GM19023 (cell line): Measurements from ENCODE around the gene NAA25.
A peak's percentile ranks its signal among the peaks of the same experiment; 100 is the strongest.

Experiments
- ATAC-seq: cut with Tn5 transposase; IDR thresholded peaks from one replicate; pipeline ENCODE4 v1.9.1; 2021; ENCODE audit warnings: mild to moderate bottlenecking, moderate library complexity; ENCODE audit not compliant: unreplicated experiment

Gene NAA25

DNA sequence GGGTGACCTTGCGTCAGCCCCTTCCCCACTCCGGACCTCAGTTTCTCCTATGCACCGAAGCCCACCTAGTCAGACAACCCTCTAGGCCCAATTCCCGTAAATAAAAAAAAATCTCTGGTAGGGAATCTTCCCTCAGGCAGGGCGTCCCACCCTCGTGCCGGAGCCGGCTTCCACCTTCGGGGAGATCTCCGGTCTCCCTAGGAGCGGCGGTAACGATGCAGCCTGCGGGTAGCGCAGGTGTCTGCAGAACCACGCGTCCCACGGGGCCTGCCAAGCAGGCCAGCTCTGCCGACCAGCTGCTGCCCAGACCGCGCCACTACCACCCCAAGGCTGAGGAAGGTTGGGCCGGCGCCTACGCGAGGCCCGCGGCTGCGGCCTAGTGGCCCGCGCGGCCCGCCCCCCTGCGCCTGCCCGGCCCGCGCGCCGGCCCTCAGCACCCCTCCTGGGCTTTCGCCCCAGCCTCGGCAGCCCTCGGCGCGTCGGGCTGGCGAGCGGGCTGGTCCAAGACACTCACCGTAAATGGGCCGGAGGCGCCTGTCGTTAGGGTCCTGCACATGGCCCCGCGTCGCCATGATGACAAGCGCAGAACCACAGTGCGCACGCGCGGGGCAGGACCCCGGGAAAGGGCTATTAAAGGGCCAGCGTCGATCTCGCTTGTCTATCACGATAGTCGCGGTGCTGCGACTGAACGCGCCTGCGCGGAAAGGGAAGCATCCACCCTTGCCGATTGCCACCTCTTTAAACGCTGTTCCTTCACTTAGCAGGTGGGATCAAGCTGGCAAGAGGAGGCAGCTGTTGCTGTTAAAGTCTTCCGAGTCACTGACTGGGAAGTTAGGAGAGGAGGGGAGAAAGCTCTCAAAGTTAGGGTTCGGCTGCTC lies at the start of gene NAA25:
NAA25 (minus strand) TSS at position 582 of the 878 bp plus-strand sequence; CDS start at position 572, 10 bp downstream.
- ATAC-seq: peak; percentile 69

DNA sequence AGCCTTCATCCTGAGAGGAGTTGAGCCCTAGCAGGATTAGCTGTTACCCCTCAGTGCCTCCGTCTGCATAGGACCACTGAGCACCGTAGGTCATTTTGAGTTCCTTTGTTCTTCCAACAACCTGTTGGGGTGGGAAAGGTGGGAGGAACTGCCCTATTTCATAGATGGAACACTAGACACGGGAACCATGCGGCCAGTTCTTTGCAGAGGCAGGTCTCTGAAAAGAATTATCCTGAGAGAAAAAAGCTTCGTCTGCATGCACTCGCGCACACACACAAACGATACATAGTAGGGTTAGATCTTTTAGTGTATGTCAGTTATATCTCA lies 45.3 kb upstream of the NAA25 start:
- ATAC-seq: no peak

DNA sequence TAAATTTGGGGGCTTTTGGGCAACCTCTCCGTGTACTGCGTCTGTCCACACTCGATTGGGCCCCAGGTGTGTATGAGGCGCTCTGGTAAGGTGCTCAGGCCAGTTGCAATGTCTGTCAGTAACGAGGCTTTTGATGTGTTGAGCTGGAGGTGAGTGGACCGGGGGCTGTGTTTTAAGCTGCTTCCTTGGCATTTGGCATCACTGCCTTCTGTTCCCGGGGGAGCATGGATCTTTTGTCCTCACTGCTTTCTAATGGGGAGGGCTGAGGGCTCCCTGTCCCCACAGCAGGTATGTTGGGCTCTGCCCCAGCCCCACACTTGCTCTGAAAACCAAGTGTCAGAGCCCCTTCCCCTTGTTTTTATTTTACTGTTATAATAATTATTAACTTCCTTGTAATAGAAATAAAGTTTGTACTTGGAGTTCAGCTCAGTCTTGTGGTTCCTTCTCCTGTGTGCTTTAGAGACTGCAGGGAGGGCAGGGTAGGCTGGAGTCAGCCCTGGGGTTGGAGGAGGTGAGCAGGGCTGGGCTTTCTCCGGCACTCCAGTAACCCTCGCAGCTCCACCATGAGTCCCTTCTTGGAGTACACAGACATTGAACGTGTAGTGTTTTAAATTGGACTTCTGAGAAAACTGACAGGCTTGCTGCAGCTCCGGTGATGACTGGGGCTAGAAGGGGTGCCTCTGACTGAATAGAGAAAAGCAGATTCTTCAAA lies 44.8 kb upstream of the NAA25 start:
- ATAC-seq: no peak

DNA sequence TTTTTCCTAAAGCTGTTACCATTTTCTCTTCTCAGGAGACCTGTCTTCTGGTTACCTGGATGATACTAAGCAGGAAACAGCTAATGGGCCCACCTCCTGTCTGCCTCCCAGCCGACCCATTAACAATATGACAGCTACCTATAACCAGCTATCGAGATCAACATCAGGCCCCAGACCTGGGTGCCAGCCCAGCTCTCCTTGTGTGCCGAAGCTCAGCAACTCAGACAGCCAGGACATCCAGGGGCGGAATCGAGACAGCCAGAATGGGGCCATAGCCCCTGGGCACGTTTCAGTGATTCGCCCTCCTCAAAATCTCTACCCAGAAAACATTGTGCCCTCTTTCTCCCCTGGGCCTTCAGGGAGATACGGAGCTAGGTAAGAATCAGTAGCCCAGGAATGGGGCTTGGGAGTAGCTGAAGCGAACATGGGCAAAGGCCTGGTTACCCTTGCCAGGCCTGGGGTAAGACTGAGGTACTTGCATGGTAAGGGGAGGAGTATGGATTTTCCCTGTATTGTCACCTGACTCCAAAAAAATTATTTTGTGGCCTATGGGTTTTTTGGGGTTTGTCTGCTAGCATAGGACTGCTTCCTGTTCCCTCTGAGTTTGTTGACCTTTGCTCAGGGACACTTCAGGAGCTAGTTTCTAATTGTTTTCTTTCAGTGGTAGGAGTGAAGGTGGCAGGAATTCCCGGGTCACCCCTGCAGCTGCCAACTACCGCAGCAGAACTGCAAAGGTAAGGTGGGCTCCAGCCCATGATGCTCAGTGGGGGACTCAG lies 43.4 kb upstream of the NAA25 start:
- ATAC-seq: no peak

DNA sequence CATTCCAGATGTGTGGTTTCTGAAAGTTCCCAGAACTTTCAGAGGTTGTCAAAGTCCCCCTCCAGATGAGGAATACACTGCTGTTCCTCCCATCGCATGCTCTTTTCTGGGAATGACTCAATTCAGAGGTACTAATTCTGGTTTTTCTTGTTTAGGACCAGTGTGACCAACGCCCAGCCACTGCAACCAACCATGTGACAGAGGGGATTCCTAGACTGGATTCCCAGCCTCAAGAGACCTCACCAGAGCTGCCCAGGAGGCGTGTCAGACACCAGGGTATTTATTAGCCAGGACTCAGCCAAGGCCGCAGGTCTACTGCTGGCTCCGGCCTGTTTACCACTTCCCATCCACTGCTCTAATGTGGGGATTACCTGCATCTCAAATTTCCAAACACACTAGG lies 41.0 kb upstream of the NAA25 start:
- no peak for ATAC-seq

DNA sequence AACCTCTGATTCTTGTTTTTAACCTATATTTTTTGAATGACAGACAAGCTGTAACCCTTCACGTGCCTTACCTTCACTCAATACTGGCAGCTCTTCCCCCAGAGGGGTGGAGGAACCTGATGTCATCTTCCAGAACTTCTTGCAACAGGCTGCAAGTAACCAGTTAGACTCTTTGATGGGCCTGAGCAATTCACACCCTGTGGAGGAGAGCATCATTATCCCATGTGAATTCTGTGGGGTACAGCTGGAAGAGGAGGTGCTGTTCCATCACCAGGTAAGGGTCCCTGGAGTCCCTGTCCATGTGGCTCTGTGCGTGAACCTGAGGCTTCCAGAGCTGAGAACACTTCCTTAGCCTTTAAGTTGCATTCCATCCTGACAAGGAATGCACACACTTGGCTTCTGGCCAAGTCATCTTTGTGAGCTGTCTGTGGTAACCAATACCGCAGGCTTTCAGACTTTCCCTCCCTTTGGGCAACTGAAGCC lies 39.5 kb upstream of the NAA25 start:
- no peak for ATAC-seq

DNA sequence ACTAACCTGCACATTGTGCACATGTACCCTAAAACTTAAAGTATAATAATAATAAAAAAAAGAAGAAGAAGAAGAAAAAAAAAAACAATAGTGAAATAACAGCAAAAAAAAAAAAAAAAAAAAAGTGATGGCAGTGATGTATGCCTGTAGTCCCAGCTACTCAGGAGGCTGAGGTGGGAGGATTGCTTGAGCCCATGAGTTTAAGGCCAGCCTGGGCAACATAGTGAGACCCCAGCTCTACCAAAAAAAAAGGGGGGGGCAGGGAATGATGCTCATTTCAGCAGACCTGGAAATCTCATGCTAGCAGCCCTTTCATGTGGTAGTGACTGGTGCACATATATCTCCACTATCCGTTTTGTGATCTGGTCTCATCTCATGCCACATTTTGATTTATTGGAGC lies 37.5 kb upstream of the NAA25 start:
- no peak for ATAC-seq

DNA sequence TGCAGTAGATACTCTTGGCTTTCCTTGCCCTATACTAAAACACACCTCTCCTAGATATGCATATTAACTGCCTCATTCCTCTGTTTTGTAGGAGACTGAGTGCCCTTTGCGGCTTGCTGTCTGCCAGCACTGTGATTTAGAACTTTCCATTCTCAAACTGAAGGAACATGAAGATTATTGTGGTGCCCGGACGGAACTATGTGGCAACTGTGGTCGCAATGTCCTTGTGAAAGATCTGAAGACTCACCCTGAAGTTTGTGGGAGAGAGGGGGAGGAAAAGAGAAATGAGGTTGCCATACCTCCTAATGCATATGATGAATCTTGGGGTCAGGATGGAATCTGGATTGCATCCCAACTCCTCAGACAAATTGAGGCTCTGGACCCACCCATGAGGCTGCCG lies 32.1 kb upstream of the NAA25 start:
- ATAC-seq: no peak

DNA sequence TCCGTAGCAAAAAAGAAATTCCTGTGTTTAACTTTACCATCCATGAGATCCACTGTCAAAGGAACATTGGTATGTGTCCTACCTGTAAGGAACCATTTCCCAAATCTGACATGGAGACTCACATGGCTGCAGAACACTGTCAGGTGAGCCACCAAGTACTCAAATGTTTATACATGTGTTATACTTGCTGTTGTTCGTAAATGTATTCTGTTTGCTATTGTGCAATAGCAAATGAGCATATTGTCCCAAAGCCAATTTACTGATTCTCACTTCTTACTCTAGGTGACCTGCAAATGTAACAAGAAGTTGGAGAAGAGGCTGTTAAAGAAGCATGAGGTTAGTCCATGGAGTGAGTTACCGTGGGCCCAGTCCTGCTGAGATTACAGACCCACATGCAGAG lies 26.1 kb upstream of the NAA25 start:
- no peak for ATAC-seq

DNA sequence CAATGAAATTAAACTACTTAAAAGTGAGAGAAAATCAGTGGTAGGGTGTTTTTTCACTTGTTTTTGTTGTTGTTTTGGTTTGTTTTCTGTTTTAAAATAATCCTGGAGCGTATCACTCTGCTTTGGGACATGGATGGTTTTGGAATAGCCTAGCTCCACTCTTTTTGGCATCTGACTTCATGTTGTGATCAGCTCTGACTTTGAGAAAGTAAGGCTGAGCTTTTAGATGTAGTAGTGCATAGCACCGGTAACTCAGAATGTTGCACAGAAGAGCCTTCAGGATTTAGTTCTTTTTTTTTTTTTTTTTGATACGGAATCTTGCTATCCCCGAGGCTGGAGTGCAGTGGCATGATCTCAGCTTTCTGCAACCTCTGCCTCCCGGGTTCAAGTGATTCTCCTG lies 24.8 kb upstream of the NAA25 start:
- no peak for ATAC-seq

DNA sequence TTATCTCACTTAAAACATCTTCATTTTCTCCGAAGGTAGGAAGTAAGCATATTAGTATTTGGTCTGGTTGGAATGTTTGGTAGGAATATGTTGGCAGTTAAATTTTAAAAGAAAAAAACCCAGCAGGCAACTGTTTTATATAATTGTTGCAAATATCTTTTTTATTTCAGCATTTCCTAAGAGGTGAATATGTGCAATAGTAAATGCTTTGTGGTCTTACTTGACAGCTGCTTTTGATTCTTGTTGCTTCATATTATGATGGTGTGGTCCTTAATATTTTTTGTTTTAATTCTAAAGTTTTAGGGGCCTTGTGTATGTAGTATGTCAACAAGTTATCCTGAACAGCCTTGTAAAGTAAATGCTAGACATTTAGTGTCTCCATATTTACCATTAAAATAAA lies 23.1 kb upstream of the NAA25 start:
- no peak for ATAC-seq

DNA sequence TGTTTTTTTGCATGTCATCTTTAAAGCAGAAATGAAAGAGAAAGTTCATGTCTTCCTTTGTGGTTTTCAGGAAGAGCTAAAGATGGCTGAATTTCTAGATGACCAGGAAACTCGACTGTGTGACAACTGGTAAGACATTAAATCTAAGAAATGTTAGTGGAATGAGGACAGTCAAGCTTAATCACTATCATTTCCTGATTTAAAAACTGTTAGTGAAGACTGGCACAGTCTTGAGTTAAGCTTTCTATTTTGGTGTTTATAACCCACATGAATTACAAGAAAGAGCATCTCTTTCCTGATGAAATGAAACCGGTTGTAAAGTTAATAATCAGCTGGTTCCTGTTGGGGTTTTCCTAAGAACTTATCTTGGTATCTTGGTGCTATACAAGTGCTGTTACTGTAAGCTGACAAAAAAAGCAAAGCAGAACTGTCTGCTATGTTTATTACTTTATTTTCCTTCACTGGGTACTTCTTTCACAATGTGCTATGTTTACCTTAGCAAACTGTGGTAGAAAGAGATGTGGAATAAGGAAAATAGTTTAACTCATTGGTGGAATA lies 21.9 kb upstream of the NAA25 start:
- no peak for ATAC-seq

DNA sequence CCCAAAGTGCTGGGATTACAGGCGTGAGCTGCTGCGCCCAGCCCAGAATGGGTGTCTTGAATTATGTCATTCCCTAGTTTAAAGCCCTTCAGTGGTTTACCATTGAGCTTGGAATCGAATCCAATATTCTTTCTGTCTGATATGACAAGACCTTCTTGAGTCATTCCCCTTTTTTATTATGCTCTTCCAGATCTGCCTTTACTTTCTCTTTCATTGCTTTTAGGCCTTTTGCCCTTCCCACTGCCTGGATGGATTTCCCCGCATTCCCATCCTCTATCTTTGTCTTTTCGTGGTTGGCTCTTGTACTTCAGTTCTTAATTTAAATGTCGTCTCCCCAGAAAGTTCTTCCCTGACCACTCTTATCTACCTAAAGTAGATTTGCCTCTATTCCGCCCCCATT lies 18.3 kb upstream of the NAA25 start:
- no peak for ATAC-seq

DNA sequence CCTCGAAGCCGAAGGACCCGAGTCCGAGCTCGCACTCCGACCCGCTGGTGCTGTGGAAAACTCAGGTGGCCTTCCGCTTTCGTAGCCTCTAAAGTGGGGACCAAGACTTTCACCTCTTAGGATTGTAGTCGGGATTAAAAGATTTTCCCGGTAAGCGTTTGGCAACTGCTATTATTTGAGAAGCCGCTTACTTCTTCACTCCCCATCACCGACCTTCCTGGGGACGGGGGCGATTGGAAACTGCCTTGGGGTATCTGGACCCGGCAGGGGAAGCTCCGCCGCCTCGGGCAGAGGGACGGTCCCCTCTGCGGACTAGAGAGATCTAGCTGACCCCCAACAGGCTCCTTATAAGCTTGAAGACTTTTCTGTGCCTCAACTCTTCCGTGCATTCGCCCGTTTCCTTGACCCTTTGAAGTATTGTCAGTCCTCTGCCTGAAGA lies 17.4 kb upstream of the NAA25 start:
- ATAC-seq: no peak

DNA sequence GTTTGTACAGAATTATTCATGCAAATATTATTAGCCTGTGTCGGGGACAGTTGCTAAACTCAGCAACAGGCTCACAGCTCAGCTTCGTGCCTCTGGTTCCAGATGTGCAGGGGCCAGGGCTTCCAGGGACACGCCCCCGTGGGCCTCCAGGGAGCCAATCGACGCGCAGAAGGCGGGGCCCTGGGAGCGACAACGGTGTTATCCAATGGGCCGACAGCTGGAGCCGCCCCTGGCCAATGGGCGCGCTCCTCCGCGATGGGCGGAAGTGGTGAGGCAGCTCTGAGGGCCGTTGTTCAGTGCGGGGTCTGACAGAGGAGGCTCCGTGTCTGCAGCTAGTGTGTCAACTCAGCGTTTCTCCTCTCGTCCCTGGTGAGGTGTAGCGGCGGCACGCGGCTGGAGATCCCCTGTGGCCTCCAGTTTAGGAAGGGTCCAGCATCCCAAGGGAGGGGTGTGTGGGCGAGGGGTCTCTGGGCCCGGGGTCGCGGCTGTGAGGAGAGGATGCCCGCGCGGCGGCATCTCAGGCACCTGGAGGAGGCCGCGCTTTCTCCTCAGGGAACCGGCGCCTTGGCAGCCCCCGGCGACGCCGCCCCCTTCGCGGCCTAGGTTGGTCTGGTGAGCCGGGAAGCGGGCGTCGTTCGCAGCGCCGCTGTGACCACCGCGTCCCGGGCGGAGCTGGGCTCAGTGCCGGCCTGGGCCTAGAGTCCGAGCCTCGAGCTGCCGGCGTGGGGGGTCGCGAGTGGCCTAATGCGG lies 16.8 kb upstream of the NAA25 start, which contains the start of gene TRAFD1:
TRAFD1 (plus strand) TSS at position 311 of the 750 bp plus-strand sequence. CDS start 4,963 bp downstream, outside the sequence.
- peak; percentile 98 for ATAC-seq

DNA sequence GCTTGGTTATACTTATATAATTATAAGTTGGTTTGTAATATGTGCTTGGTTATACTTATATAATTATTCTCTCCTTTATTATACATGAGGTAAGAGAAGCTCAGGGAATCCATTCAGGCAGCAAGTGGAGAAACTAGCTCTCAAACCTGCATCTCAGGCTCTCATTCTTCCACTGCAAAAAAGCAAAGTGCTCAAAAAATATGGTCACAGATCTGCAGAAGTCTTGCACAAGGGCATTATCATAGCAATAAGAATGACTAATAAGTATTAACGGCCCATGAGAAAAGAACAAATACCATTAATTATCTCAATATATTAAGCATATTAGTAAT lies 16.3 kb upstream of the NAA25 start:
- no peak for ATAC-seq

DNA sequence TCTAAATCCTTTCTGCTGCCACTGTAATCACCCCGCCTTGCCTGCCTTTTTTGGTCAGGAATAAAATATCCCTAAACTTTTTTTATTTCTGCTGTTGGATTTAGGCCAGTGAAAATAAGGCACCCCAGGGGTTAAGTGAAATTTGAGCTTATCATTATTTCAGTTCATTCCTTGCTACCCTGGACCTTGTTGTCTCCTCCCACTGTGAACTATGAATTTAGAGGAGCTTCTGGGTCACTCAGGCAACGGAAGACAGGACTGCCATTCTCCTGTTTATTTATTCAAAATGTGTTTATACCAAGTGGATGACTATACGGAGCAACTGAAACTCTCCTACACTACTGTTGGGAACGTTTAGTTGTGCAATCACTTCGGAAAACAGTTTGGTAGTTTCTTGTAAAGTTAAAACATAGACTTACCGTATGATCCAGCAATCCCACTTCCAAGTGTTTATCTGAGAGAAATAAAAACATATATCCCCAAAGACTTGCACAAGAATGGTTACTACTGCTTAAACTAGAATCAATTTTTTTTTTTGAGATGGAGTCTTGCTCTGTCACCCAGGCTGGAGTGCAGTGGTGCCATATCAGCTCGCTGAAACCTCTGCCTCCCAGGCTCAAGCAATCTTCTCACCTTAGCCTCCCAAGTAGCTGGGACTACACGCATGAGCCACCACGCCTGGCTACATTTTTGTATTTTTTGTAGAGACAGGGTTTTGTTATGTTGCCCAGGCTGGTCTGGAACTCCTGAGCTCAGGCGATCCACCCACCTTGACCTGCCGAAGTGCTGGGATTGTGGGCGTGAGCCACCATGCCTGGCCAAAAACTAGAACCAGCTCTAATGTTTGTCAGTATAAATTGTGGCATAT lies 14.5 kb upstream of the NAA25 start:
- no peak for ATAC-seq

DNA sequence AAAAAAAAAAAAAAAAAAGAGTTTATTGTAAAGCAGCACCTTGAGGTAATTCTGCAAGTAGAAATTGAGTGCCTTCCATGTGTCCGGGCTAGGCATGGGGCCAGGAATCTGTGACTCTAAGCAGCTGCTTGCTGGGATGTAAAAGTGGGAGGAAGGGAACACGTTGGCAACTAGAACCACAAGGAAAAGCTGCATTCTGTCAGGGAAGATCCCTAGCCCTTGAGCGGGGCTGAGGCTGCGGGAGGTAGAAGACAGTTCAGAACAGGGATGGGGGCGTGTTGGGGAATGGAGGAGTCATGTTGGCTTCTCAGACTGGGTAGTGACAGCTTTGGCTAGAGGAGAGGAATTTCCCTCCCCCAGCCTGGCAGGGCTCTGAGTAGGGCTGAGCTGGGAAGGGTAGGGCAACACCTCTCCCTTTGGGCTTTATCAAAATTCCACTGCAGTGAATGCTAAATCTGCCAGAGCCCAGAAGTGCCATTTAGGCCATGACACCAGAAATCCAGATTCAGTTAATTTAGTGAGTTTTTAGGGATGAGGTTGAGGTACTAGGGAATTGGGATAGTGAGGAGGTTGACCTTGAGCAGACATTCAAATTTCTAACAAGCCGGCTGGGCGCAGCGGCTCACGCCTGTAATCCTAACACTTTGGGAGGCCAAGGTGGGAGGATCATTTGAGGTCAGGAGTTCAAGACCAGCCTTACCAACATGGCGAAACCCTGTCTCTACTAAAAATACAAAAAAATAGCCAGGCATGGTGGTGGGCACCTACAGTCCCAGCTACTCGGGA lies 13.4 kb upstream of the NAA25 start:
- no peak for ATAC-seq

DNA sequence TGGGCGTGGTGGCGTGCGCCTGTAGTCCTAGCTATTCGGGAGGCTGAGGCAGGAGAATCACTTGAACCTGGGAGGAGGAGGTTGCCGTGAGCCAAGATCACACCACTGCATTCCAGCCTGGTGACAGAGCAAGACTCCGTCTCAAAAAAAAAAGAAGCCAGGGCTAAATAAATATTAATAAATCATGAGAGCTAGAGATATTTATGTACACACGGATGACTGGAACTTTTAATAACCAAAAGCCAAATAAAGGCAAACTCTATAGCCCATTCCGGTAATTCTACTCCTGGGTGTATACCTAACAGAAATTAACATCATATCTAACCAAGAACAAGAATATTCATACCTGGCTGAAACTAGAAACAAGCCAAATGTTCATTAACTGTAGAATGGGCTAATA lies 9.1 kb upstream of the NAA25 start:
- no peak for ATAC-seq
